SK-N-SH (cell line): ENCODE results near the gene GHDC. TPM values are rescaled to one million over a fixed set of nuclear protein-coding genes. Genes with fewer than 3 reads are reported as not detected.

Source experiments
- CTCF ChIA-PET: fragments of 300-600, 350-600 bp; formaldehyde crosslinking; extraction: SDS; loops from one replicate; lab custom pipeline; 2021; lab: Yijun Ruan, JAX
- POLR2A ChIA-PET: fragments of 350-600 bp; sonication (Branson Sonifier 250); formaldehyde crosslinking; extraction: SDS; loops from one replicate; lab custom pipeline; 2020; ENCODE audit warnings: antibody characterized with exemption, inconsistent platforms; lab: Yijun Ruan, JAX
- DNase-seq: peaks from one replicate; pipeline ENCODE4 v3.0.0; 2012
- H2AFZ ChIP-seq: fragments of 200-600 bp; sonication (generic); 2 replicates; pipeline ENCODE4 v1.8.1; 2016; ENCODE audit warnings: antibody characterized with exemption, mild to moderate bottlenecking, low read depth
- H3F3A ChIP-seq: fragments of 200-600 bp; sonication (generic); replicated peaks from 2 replicates; pipeline ENCODE3; 2016; ENCODE audit warnings: antibody characterized with exemption, mild to moderate bottlenecking; ENCODE audit not compliant: insufficient read depth
- H3K27ac ChIP-seq, 2 experiments: fragments of 200-500 bp in 1 of 2; fragments of 200-600 bp in 1 of 2; sonication (Bioruptor generic) in 1 of 2; sonication (generic), shearing (Covaris generic) in 1 of 2; 2 replicates each; pipeline versions ENCODE4 v1.5.1 to v1.6.1; 2014 to 2016; ENCODE audit warnings: low read depth in 2 of 2, inconsistent platforms in 1 of 2, low read length in 1 of 2, mild to moderate bottlenecking in 1 of 2, mixed read lengths in 1 of 2
- H3K27me3 ChIP-seq: fragments of 200-600 bp; sonication (generic), shearing (Covaris generic); 2 replicates; pipeline ENCODE4 v1.6.1; 2016; ENCODE audit warnings: mixed run types; ENCODE audit not compliant: insufficient read depth
- H3K36me3 ChIP-seq, 2 experiments: fragments of 200-500 bp in 1 of 2; fragments of 200-600 bp in 1 of 2; sonication (Bioruptor generic) in 1 of 2; sonication (generic) in 1 of 2; replicated peaks in 1 of 2; 2 replicates each; pipeline versions ENCODE3 to v1.5.1; 2014 to 2016; ENCODE audit warnings: low read length in 1 of 2, mild to moderate bottlenecking in 1 of 2; ENCODE audit not compliant: insufficient read depth in 2 of 2, control insufficient read depth in 1 of 2
- H3K4me1 ChIP-seq, 2 experiments: fragments of 200-500 bp in 1 of 2; fragments of 200-600 bp in 1 of 2; sonication (Bioruptor generic) in 1 of 2; sonication (generic), shearing (Covaris generic) in 1 of 2; 2 replicates each; pipeline versions ENCODE4 v1.5.1 to v1.6.1; 2014 to 2016; ENCODE audit warnings: low read depth in 1 of 2, low read length in 1 of 2, mixed run types in 1 of 2; ENCODE audit not compliant: insufficient read depth in 2 of 2, control insufficient read depth in 1 of 2
- H3K4me2 ChIP-seq: fragments of 200-600 bp; sonication (generic), shearing (Covaris generic); 2 replicates; pipeline ENCODE4 v1.6.1; 2017; ENCODE audit warnings: mixed run types
- H3K4me3 ChIP-seq, 2 experiments: fragments of 200-500 bp in 1 of 2; fragments of 200-600 bp in 1 of 2; sonication (Bioruptor generic) in 1 of 2; sonication (generic), shearing (Covaris generic) in 1 of 2; 2 replicates each; pipeline versions ENCODE4 v1.5.1 to v1.8.1; 2014 to 2016; ENCODE audit warnings: low read depth in 2 of 2, inconsistent platforms in 1 of 2, low read length in 1 of 2, mild to moderate bottlenecking in 1 of 2, mixed read lengths in 1 of 2, moderate library complexity in 1 of 2
- H3K79me2 ChIP-seq: fragments of 200-600 bp; sonication (generic); 2 replicates; pipeline ENCODE4 v1.8.1; 2017; ENCODE audit warnings: mild to moderate bottlenecking; ENCODE audit not compliant: insufficient read depth
- H3K9ac ChIP-seq: fragments of 200-600 bp; sonication (generic); 2 replicates; pipeline ENCODE4 v1.6.1; 2017; ENCODE audit warnings: mixed run types
- H3K9me2 ChIP-seq: fragments of 200-600 bp; sonication (generic); 2 replicates; pipeline ENCODE4 v1.6.1; 2017; ENCODE audit warnings: mixed run types
- H3K9me3 ChIP-seq: fragments of 200-600 bp; sonication (generic); 2 replicates; pipeline ENCODE4 v1.6.1; 2017; ENCODE audit warnings: mixed run types, mild to moderate bottlenecking, moderate library complexity
- H4K20me1 ChIP-seq: fragments of 200-600 bp; sonication (generic); 2 replicates; pipeline ENCODE4 v1.6.1; 2017; ENCODE audit warnings: mild to moderate bottlenecking, mixed run types; ENCODE audit not compliant: insufficient read depth
- CTCF ChIP-seq: fragments of 200-600 bp; sonication (generic); IDR thresholded peaks from 2 replicates; pipeline ENCODE4 v1.6.1; 2017; ENCODE audit warnings: antibody characterized with exemption, mild to moderate bottlenecking, moderate library complexity
- EP300 ChIP-seq, 2 experiments: IDR thresholded peaks; 2 replicates each; pipeline versions ENCODE4 v1.4.0 to v1.6.1; 2012; ENCODE audit warnings: borderline replicate concordance in 1 of 2, low read depth in 1 of 2, low read length in 1 of 2
- EZH2phosphoT487 ChIP-seq: fragments of 200-600 bp; sonication (generic); IDR thresholded peaks from 2 replicates; pipeline ENCODE4 v1.6.1; 2017; ENCODE audit warnings: low read depth, mixed run types, mild to moderate bottlenecking, antibody characterized with exemption, moderate library complexity, borderline replicate concordance
- FOSL2 ChIP-seq: IDR thresholded peaks from 2 replicates; pipeline ENCODE4 v1.4.0; 2012; ENCODE audit warnings: low read depth, mild to moderate bottlenecking, moderate library complexity, borderline replicate concordance
- FOXM1 ChIP-seq: IDR thresholded peaks from 2 replicates; pipeline ENCODE4 v1.4.0; 2012; ENCODE audit warnings: low read depth, mild to moderate bottlenecking
- GATA2 ChIP-seq: sonication (generic); formaldehyde crosslinking; IDR thresholded peaks from 2 replicates; pipeline ENCODE4 v1.5.0; 2020; ENCODE audit warnings: mild to moderate bottlenecking, missing genetic modification reagents
- IRF3 ChIP-seq: fragments of 150-350 bp; IDR thresholded peaks from 2 replicates; pipeline ENCODE4 v1.6.1; 2016; ENCODE audit warnings: mild to moderate bottlenecking, low read depth, low read length
- MEF2A ChIP-seq: IDR thresholded peaks from 2 replicates; pipeline ENCODE4 v1.4.0; 2012; ENCODE audit warnings: low read depth, borderline replicate concordance
- NRF1 ChIP-seq: IDR thresholded peaks from 2 replicates; pipeline ENCODE4 v1.6.1; 2012; ENCODE audit warnings: low read depth, mild to moderate bottlenecking, low read length
- REST ChIP-seq: IDR thresholded peaks from 2 replicates; pipeline ENCODE4 v1.6.1; 2012; ENCODE audit warnings: mild to moderate bottlenecking, low read depth, low read length, moderate library complexity
- YY1 ChIP-seq: IDR thresholded peaks from 2 replicates; pipeline ENCODE4 v1.4.0; 2012; ENCODE audit warnings: low read depth, mild to moderate bottlenecking
- WGBS: methylation state at CpG from one replicate; pipeline ENCODE4 v1.1.6; 2017; ENCODE audit warnings: low lambda C conversion rate; 5-methylcytosine and 5-hydroxymethylcytosine counted together
- polyA plus RNA-seq, 3 experiments: library from polyadenylated mRNA; depleted of rRNA; stranded (reverse); fragments of >200 nt; gene quantifications; 2 replicates each; pipeline ENCODE4 v1.2.3, GENCODE V29; 2012

The GHDC gene
- polyA plus RNA-seq, 1 of the 3 experiments (the other 2 are of a cell fraction), result 15.8 TPM

- Histone ChIP-seq H3K9me2 (no peaks in the 10 kb centered on the region), H3K9me3 (no peaks in the 10 kb centered on the region), H2AFZ (0 out of 2 replicates have a peak overlapping the region, but pooled peaks have one; percentile 1), H3K4me2 (no peak overlapping the region), H4K20me1 (no peaks in the 10 kb centered on the region), H3K27me3 (no peaks in the 10 kb centered on the region), H3K9ac (no peak overlapping the region), H3K4me1 (peaks cover 4 to 15% of the 10 kb centered on the region in 2 experiments; a peak in 2 of 4 replicates), H3K36me3 (no peaks in the 10 kb centered on the region), H3K4me3 (no peak overlapping the region), H3F3A (peaks cover 11% of the 10 kb centered on the region), H3K79me2 (no peaks in the 10 kb centered on the region), H3K27ac (no peak overlapping the region)
- ChIA-PET CTCF (interaction anchor here (0.7 to 2.1 kb wide), 4 partner anchors 10 to 220 kb away, joined by 3 to 10 read pairs (median 4); partner anchors contain the start of gene KAT2A), POLR2A (interaction anchor here (3.2 kb wide), 1 partner anchor 11 kb away, joined by 12 read pairs; the partner anchor contains the start of gene GHDC)
- no peak for DNase-seq
- 86% methylated on average over 7 of the region's 9 CpGs for WGBS
- no peak for TF ChIP-seq MEF2A
- peak; percentile 11; the same call in 1 of the 2 replicates for TF ChIP-seq CTCF
- TF ChIP-seq EP300 (IDR thresholded peaks at IDR 0.05; ENCODE audit: borderline replicate concordance in 1 of 2, low read depth in 1 of 2, low read length in 1 of 2), result no peak
- peak; percentile 68 for TF ChIP-seq FOSL2
- no peak for TF ChIP-seq FOXM1
Observed at GRCh38 chr17:42182927-42183734, 11.2 kb downstream of the GHDC start.

GRCh38 chr17:42181851-42182207, 12.5 kb downstream of the GHDC start:
- no peak for DNase-seq
- H3K9ac ChIP-seq, result no peak overlapping the region
- no peaks in the 10 kb centered on the region for H3K9me3 ChIP-seq
- POLR2A ChIA-PET, result interaction anchor here (1.6 kb wide), 1 partner anchor 67 kb away, joined by 3 read pairs; no protein-coding TSS in a partner anchor
- TF ChIP-seq YY1 (no peak), NRF1 (no peak), GATA2 (CRISPR knock-in tag) (no peak), REST (no peak), IRF3 (no peak), EZH2phosphoT487 (no peak)
- CTCF ChIA-PET, result interaction anchor here (0.6 to 4.4 kb wide), 25 partner anchors 9 to 224 kb away, joined by 3 to 30 read pairs (median 6); partner anchors contain the start of genes GHDC, NKIRAS2 and RAB5C
- H3K4me1 ChIP-seq, result peaks cover 4 to 15% of the 10 kb centered on the region in 2 experiments; a peak in 2 of 4 replicates
- no peak overlapping the region for H3K4me3 ChIP-seq
- H3K27ac ChIP-seq, result no peak overlapping the region
- no peaks in the 10 kb centered on the region for H4K20me1 ChIP-seq
- H3K79me2 ChIP-seq, result no peaks in the 10 kb centered on the region
- no peaks in the 10 kb centered on the region for H3K27me3 ChIP-seq
- H3K9me2 ChIP-seq, result no peaks in the 10 kb centered on the region
- H3K36me3 ChIP-seq, result no peaks in the 10 kb centered on the region
- H3K4me2 ChIP-seq, result peak overlapping the region; percentile 90; the same call in 1 of the 2 replicates
- 68% methylated on average over 2 of the region's 2 CpGs for WGBS
- H2AFZ ChIP-seq, result no peak overlapping the region
- peaks cover 11% of the 10 kb centered on the region for H3F3A ChIP-seq
